Activated CD8-positive, alpha-beta memory T cell treated with anti-CD3 and anti-CD28 coated beads, Interleukin-2, amount 50 U/mL, for 24 hours (primary cell): Measurements from ENCODE around the gene CDHR4.
"Not testable (repeated sequence)": the region's sequence is repeated elsewhere in the genome, so short reads cannot be mapped to it uniquely, and the experiment has no call there.

ENCODE experiments used
- DNase-seq: peaks from one replicate; pipeline ENCODE4 v3.0.0-alpha.2; 2020; ENCODE audit errors: extremely low read depth

The CDHR4 gene

GRCh38 chr3:49804141-49805041 is 4.7 kb upstream of the CDHR4 start:
- DNase-seq = no peak

- no peak for DNase-seq
These were observed 3.9 kb upstream of the CDHR4 start for GRCh38 chr3:49803465-49804140.

GRCh38 chr3:49802719-49803464 is 3.2 kb upstream of the CDHR4 start, which contains the start of gene INKA1:
Gene INKA1 (plus strand): TSS chr3:49803261. CDS start chr3:49803393, 132 bp downstream.
- DNase-seq = peak; percentile 71

- no peak for DNase-seq
These were observed 1.5 kb upstream of the CDHR4 start for GRCh38 chr3:49801160-49801559.

GRCh38 chr3:49799105-49799504 is 568 bp downstream of the CDHR4 start:
- DNase-seq = no peak

GRCh38 chr3:49794926-49795905 is 4.5 kb downstream of the CDHR4 start:
- no peak for DNase-seq

GRCh38 chr3:49794431-49794830 is 5.2 kb downstream of the CDHR4 start:
- no peak for DNase-seq

- DNase-seq = no peak
These were observed 6.1 kb downstream of the CDHR4 start for GRCh38 chr3:49793486-49794085.

GRCh38 chr3:49792371-49793150 is 7.1 kb downstream of the CDHR4 start:
- no peak for DNase-seq

- DNase-seq = no peak
These were observed 8.1 kb downstream of the CDHR4 start for GRCh38 chr3:49791571-49791970.

GRCh38 chr3:49790626-49791411 is 8.9 kb downstream of the CDHR4 start:
- DNase-seq = no peak

- DNase-seq = no peak
These were observed 11.6 kb downstream of the CDHR4 start for GRCh38 chr3:49788056-49788455.

GRCh38 chr3:49787536-49787935 is 12.1 kb downstream of the CDHR4 start:
- no peak for DNase-seq

- DNase-seq = no peak
These were observed 12.6 kb downstream of the CDHR4 start for GRCh38 chr3:49787182-49787464.

GRCh38 chr3:49786357-49787181 is 13.1 kb downstream of the CDHR4 start, which contains the start of gene IP6K1:
Gene IP6K1 (minus strand): TSS chr3:49786542. CDS start chr3:49748040, 38,502 bp downstream.
- peak; percentile 100 for DNase-seq

- no peak for DNase-seq
These were observed 13.9 kb downstream of the CDHR4 start for GRCh38 chr3:49785565-49786356.

- not testable (repeated sequence) for DNase-seq
These were observed 17.4 kb downstream of the CDHR4 start for GRCh38 chr3:49782277-49782676.
